ENCODE measurements around the gene ATP2A1.
"Not testable (repeated sequence)": the region's sequence is repeated elsewhere in the genome, so short reads cannot be mapped to it uniquely, and the experiment has no call there.

ATP2A1 gene

GRCh38 chr16:28875134-28876018 is 2.9 kb upstream of the ATP2A1 start:
- Histone ChIP-seq H3K27me3 (ENCODE audit: control insufficient read depth, insufficient read depth, low read length) (peaks cover 1% of the 10 kb centered on the region; the same call in 1 of the 2 replicates), H3K4me3 (ENCODE audit: low read depth, low read length) (no peak overlapping the region), H3K4me1 (ENCODE audit: control insufficient read depth, insufficient read depth, low read length) (peaks cover 23% of the 10 kb centered on the region), H3K9me3 (ENCODE audit: control insufficient read depth, insufficient read depth, low read depth, low read length) (no peaks in the 10 kb centered on the region), H3K36me3 (ENCODE audit: control insufficient read depth, insufficient read depth, low read length) (peaks cover 35% of the 10 kb centered on the region), H3K9ac (ENCODE audit: low read length) (no peak overlapping the region), H3K27ac (ENCODE audit: low read depth, low read length) (no peak overlapping the region)

- H3K4me3 ChIP-seq (ENCODE audit: low read depth, low read length), result no peak overlapping the region
- H3K4me1 ChIP-seq (ENCODE audit: control insufficient read depth, insufficient read depth, low read length), result peaks cover 28% of the 10 kb centered on the region
- H3K27ac ChIP-seq (ENCODE audit: low read depth, low read length), result no peak overlapping the region
- peaks cover 9% of the 10 kb centered on the region for H3K27me3 ChIP-seq (ENCODE audit: control insufficient read depth, insufficient read depth, low read length)
- no peaks in the 10 kb centered on the region for H3K9me3 ChIP-seq (ENCODE audit: control insufficient read depth, insufficient read depth, low read depth, low read length)
- no peak overlapping the region for H3K9ac ChIP-seq (ENCODE audit: low read length)
- H3K36me3 ChIP-seq (ENCODE audit: control insufficient read depth, insufficient read depth, low read length), result peaks cover 29% of the 10 kb centered on the region
Measured at GRCh38 chr16:28876019-28876659, 2.1 kb upstream of the ATP2A1 start.

- no peak overlapping the region for H3K4me3 ChIP-seq (ENCODE audit: low read depth, low read length)
- peaks cover 28% of the 10 kb centered on the region for H3K4me1 ChIP-seq (ENCODE audit: control insufficient read depth, insufficient read depth, low read length)
- peaks cover 10% of the 10 kb centered on the region for H3K27me3 ChIP-seq (ENCODE audit: control insufficient read depth, insufficient read depth, low read length)
- H3K27ac ChIP-seq (ENCODE audit: low read depth, low read length), result no peak overlapping the region
- no peak overlapping the region for H3K9ac ChIP-seq (ENCODE audit: low read length)
- H3K9me3 ChIP-seq (ENCODE audit: control insufficient read depth, insufficient read depth, low read depth, low read length), result no peaks in the 10 kb centered on the region
- H3K36me3 ChIP-seq (ENCODE audit: control insufficient read depth, insufficient read depth, low read length), result peaks cover 21% of the 10 kb centered on the region
Measured at GRCh38 chr16:28876973-28877654, 1.2 kb upstream of the ATP2A1 start.

GRCh38 chr16:28877655-28878000 is 660 bp upstream of the ATP2A1 start:
- H3K27ac ChIP-seq (ENCODE audit: low read depth, low read length), result no peak overlapping the region
- H3K4me1 ChIP-seq (ENCODE audit: control insufficient read depth, insufficient read depth, low read length), result peaks cover 32% of the 10 kb centered on the region
- H3K27me3 ChIP-seq (ENCODE audit: control insufficient read depth, insufficient read depth, low read length), result peaks cover 10% of the 10 kb centered on the region
- H3K9me3 ChIP-seq (ENCODE audit: control insufficient read depth, insufficient read depth, low read depth, low read length), result no peaks in the 10 kb centered on the region
- H3K36me3 ChIP-seq (ENCODE audit: control insufficient read depth, insufficient read depth, low read length), result peaks cover 15% of the 10 kb centered on the region
- H3K4me3 ChIP-seq (ENCODE audit: low read depth, low read length), result no peak overlapping the region
- no peak overlapping the region for H3K9ac ChIP-seq (ENCODE audit: low read length)

GRCh38 chr16:28879261-28879840 is 1.1 kb downstream of the ATP2A1 start:
- Histone ChIP-seq H3K27ac (ENCODE audit: low read depth, low read length) (peak overlapping the region; percentile 48; the same call in 1 of the 2 replicates), H3K27me3 (ENCODE audit: control insufficient read depth, insufficient read depth, low read length) (peaks cover 10% of the 10 kb centered on the region), H3K4me1 (ENCODE audit: control insufficient read depth, insufficient read depth, low read length) (peaks cover 45% of the 10 kb centered on the region), H3K9me3 (ENCODE audit: control insufficient read depth, insufficient read depth, low read depth, low read length) (no peaks in the 10 kb centered on the region), H3K9ac (ENCODE audit: low read length) (peak overlapping the region; percentile 85), H3K36me3 (ENCODE audit: control insufficient read depth, insufficient read depth, low read length) (peaks cover 3% of the 10 kb centered on the region), H3K4me3 (ENCODE audit: low read depth, low read length) (peak overlapping the region; percentile 86)

- H3K9ac ChIP-seq (ENCODE audit: low read length), result peak overlapping the region; percentile 85
- peak overlapping the region; percentile 86 for H3K4me3 ChIP-seq (ENCODE audit: low read depth, low read length)
- no peaks in the 10 kb centered on the region for H3K36me3 ChIP-seq (ENCODE audit: control insufficient read depth, insufficient read depth, low read length)
- H3K27me3 ChIP-seq (ENCODE audit: control insufficient read depth, insufficient read depth, low read length), result peaks cover 10% of the 10 kb centered on the region
- peaks cover 45% of the 10 kb centered on the region for H3K4me1 ChIP-seq (ENCODE audit: control insufficient read depth, insufficient read depth, low read length)
- peak overlapping the region; percentile 48; the same call in 1 of the 2 replicates for H3K27ac ChIP-seq (ENCODE audit: low read depth, low read length)
- no peaks in the 10 kb centered on the region for H3K9me3 ChIP-seq (ENCODE audit: control insufficient read depth, insufficient read depth, low read depth, low read length)
Measured at GRCh38 chr16:28879841-28880588, 1.7 kb downstream of the ATP2A1 start.

- Histone ChIP-seq H3K9ac (ENCODE audit: low read length) (peak overlapping the region; percentile 62), H3K36me3 (ENCODE audit: control insufficient read depth, insufficient read depth, low read length) (no peaks in the 10 kb centered on the region), H3K27ac (ENCODE audit: low read depth, low read length) (no peak overlapping the region), H3K27me3 (ENCODE audit: control insufficient read depth, insufficient read depth, low read length) (peaks cover 10% of the 10 kb centered on the region), H3K4me1 (ENCODE audit: control insufficient read depth, insufficient read depth, low read length) (peaks cover 45% of the 10 kb centered on the region), H3K4me3 (ENCODE audit: low read depth, low read length) (peak overlapping the region; percentile 86), H3K9me3 (ENCODE audit: control insufficient read depth, insufficient read depth, low read depth, low read length) (no peaks in the 10 kb centered on the region)
Measured at GRCh38 chr16:28880589-28880915, 2.3 kb downstream of the ATP2A1 start.

GRCh38 chr16:28880955-28881354 is 2.7 kb downstream of the ATP2A1 start:
- Histone ChIP-seq H3K4me3 (ENCODE audit: low read depth, low read length) (peak overlapping the region; percentile 86), H3K9ac (ENCODE audit: low read length) (no peak overlapping the region), H3K36me3 (ENCODE audit: control insufficient read depth, insufficient read depth, low read length) (no peaks in the 10 kb centered on the region), H3K27me3 (ENCODE audit: control insufficient read depth, insufficient read depth, low read length) (peaks cover 10% of the 10 kb centered on the region), H3K9me3 (ENCODE audit: control insufficient read depth, insufficient read depth, low read depth, low read length) (no peaks in the 10 kb centered on the region), H3K27ac (ENCODE audit: low read depth, low read length) (no peak overlapping the region), H3K4me1 (ENCODE audit: control insufficient read depth, insufficient read depth, low read length) (peaks cover 45% of the 10 kb centered on the region)

- not testable (repeated sequence) for H3K9ac ChIP-seq (ENCODE audit: low read length)
- H3K4me1 ChIP-seq (ENCODE audit: control insufficient read depth, insufficient read depth, low read length), result peaks cover 45% of the 10 kb centered on the region
Measured at GRCh38 chr16:28881565-28881964, 3.3 kb downstream of the ATP2A1 start.

GRCh38 chr16:28882551-28883160 is 4.4 kb downstream of the ATP2A1 start:
- H3K4me3 ChIP-seq (ENCODE audit: low read depth, low read length), result no peak overlapping the region
- H3K4me1 ChIP-seq (ENCODE audit: control insufficient read depth, insufficient read depth, low read length), result peaks cover 36% of the 10 kb centered on the region

More at GRCh38 chr16:28881565-28881964, 3.3 kb downstream of the ATP2A1 start:
- H3K27me3 ChIP-seq (ENCODE audit: control insufficient read depth, insufficient read depth, low read length), result peaks cover 10% of the 10 kb centered on the region
- not testable (repeated sequence) for H3K27ac ChIP-seq (ENCODE audit: low read depth, low read length); H3K9me3 ChIP-seq (ENCODE audit: control insufficient read depth, insufficient read depth, low read depth, low read length); H3K4me3 ChIP-seq (ENCODE audit: low read depth, low read length); H3K36me3 ChIP-seq (ENCODE audit: control insufficient read depth, insufficient read depth, low read length)

More at GRCh38 chr16:28882551-28883160, 4.4 kb downstream of the ATP2A1 start:
- Histone ChIP-seq H3K9ac (ENCODE audit: low read length) (no peak overlapping the region), H3K36me3 (ENCODE audit: control insufficient read depth, insufficient read depth, low read length) (no peaks in the 10 kb centered on the region), H3K27me3 (ENCODE audit: control insufficient read depth, insufficient read depth, low read length) (peaks cover 10% of the 10 kb centered on the region), H3K9me3 (ENCODE audit: control insufficient read depth, insufficient read depth, low read depth, low read length) (no peaks in the 10 kb centered on the region), H3K27ac (ENCODE audit: low read depth, low read length) (no peak overlapping the region)

Data from HUES6 (cell line).